DMS53 treated with DMSO at 0.1 percent for 48 hours (cell line): ENCODE results near the gene ZNF292.
"Not testable (repeated sequence)": the region's sequence is repeated elsewhere in the genome, so short reads cannot be mapped to it uniquely, and the experiment has no call there.

Source experiments
- DNase-seq: peaks from one replicate; lab custom pipeline; 2025; ENCODE audit not compliant: unreplicated experiment; lab: John Stamatoyannopoulos, UW

Gene ZNF292

GRCh38 chr6:87274660-87275274, 119.4 kb downstream of the ZNF292 start:
- DNase-seq: no peak

DNA sequence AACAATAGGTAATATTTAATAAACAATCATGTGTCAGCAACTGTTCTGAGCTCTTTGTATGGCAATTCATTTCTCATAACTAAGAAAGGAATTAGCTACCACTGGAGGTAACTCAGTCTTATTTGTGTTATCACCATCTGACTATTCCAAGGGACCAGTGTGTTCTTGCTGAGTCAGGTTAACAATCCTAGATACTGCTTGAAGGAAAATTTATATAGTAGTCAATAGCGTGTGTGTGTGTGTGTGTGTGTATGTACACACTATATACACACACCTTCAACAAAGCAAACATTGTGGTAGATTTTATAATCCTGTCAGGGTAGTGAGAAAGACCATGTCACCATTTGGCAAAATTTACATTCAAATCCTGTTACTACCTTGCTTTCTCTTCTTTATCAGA, 121.3 kb downstream of the ZNF292 start:
- DNase-seq: no peak

GRCh38 chr6:87277123-87277522, 121.8 kb downstream of the ZNF292 start:
- DNase-seq: peak; percentile 15

DNA sequence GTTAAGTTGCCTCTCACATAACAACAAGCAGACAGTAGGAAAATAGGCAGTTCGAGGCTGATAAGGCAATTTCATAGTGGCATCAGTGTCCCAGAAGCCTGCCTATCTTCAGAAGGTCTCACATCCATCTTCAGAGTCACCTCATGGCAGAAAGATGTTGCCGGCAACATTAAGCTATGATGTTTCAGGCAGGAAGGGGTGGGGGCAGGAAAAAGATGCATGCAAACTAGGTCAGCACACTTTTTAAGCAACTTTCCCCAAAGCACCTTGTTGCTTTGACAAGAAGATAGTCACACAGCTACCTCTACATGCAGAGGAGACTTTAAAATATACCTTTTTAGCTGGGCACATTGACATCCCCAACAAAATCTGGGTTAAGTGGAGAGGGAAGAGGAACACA, 123.8 kb downstream of the ZNF292 start:
- DNase-seq: no peak

DNA sequence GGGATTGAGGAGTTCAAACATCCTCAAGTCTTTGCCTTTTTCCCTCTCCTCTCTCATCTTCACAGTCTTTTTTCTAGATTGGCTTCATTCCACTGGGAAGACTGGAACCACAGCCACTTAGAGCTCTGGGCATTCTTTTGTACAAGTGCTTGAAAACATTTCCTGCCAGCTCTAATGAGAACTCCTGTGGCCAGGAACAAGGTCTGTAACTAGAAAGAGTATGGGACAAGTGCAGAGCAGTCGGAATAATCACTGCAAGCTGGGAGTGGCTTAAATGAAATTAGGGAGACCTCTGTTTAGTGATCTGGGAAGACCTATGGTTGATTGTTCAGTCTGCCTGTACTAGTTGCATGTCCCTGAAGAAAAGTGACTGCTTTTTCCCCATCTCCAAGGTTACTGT, 126.1 kb downstream of the ZNF292 start:
- no peak for DNase-seq

DNA sequence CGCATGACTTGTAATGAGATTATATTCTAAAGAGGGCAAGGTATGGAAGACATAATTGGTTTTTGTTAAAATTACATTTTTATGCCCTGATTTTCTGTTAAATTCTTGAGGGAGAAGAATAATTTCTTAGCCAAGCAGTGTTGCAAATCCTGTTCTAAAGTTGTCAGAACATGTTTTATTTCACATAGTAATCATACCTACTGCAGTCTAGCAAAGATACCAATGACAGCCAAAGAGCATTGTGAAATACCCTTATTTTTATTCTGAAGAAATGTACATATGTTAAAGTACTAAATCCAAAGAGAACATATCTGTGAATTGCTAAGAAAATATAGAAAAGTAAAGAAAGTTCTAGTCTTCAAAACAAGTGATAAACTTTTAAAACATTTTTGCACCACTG, 127.4 kb downstream of the ZNF292 start:
- no peak for DNase-seq

DNA sequence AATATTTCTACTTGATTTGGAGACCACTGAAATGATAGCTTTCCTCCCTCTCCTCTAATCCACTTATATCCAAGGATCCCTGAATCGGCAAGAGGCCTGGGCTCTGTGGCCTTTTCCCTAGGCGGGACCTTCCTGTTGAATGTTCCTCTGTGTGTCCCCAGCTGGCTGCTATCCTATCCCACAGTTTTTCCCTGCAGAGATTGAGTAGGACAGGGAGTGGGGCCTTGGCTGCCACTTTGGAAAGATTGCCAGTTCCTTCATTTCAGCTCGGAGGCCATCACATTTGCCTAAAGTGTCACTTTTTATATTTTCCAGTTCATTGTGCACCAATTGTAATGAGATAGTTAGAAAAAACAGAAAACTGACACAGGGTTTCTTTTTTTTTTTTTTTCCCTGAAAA, 128.1 kb downstream of the ZNF292 start:
- DNase-seq: no peak

- DNase-seq: no peak
Observed at GRCh38 chr6:87287251-87287650, 131.9 kb downstream of the ZNF292 start.

GRCh38 chr6:87289571-87289970, 134.2 kb downstream of the ZNF292 start:
- DNase-seq: no peak

GRCh38 chr6:87291883-87292282, 136.5 kb downstream of the ZNF292 start:
- DNase-seq: no peak

DNA sequence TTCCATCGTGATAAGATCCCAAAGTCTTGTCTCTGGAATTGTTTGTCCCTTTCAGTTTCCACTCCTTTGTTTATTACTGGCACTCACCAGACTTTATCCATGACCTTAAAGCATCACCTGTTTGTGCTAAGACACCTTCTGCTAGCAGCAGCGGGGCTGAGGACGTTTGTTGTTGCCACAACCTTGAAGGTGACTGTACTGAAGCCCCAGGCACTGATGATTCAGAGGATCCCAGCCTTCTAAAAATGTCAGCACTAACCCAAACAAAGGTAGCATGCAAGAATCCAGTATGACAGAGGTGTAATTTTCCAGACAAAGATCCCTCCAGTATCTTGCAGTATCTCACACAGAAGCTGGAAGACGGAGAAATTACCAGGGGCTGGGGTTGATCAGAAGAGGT, 138.2 kb downstream of the ZNF292 start:
- DNase-seq: no peak

DNA sequence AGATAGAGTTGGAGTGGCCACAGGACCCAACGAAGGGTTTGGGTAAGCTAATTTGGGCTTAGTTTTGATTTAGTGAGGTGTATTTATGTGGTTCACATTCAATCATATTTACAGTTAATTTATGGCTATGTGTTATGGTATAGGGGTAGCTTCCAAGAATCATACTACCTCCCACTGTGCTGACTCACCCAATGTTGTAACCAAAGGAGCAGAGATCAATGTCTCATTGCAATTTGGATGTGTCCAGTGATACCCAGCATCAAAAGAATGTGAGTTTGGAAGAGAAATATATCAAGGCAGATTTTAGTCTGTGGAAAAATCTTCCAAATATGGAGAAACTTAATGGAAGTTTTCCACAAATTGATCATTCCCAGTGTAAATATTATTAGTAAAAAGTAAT, 141.8 kb downstream of the ZNF292 start:
- no peak for DNase-seq

- not testable (repeated sequence) for DNase-seq
Observed at GRCh38 chr6:87301277-87301676, 145.9 kb downstream of the ZNF292 start.

- DNase-seq: no peak
Observed at GRCh38 chr6:87308970-87309369, 153.6 kb downstream of the ZNF292 start.

GRCh38 chr6:87312860-87313259, 157.5 kb downstream of the ZNF292 start:
- no peak for DNase-seq
